ENCODE measurements around the gene ZNF775. TPM values are rescaled to one million over a fixed set of nuclear protein-coding genes. Genes with fewer than 3 reads are reported as not detected.

ZNF775 gene
- total RNA-seq, 1 donor from 2014 or later = 3.4 TPM

GRCh38 chr7:150365673-150366398 lies 13.3 kb upstream of the ZNF775 start:
- DNase-seq (ENCODE audit: low spot score) = no peak
- intact Hi-C loops (cut with DNase I) = no loop called here

GRCh38 chr7:150367677-150368095 lies 11.4 kb upstream of the ZNF775 start:
- no peak for DNase-seq (ENCODE audit: low spot score)
- intact Hi-C loops (cut with DNase I) = loop anchor here (1.0 kb wide), 1 partner anchor 38 kb away; a partner anchor contains a TSS

GRCh38 chr7:150368096-150368883 lies 10.8 kb upstream of the ZNF775 start, which contains the start of gene REPIN1:
TSS of gene REPIN1 (plus strand) at chr7:150368822. CDS start at chr7:150369712, 890 bp downstream.
- intact Hi-C loops (cut with DNase I) = loop anchor here (1.0 kb wide), 1 partner anchor 37 kb away; a partner anchor contains a TSS
- DNase-seq (ENCODE audit: low spot score) = peak; percentile 96

DNA sequence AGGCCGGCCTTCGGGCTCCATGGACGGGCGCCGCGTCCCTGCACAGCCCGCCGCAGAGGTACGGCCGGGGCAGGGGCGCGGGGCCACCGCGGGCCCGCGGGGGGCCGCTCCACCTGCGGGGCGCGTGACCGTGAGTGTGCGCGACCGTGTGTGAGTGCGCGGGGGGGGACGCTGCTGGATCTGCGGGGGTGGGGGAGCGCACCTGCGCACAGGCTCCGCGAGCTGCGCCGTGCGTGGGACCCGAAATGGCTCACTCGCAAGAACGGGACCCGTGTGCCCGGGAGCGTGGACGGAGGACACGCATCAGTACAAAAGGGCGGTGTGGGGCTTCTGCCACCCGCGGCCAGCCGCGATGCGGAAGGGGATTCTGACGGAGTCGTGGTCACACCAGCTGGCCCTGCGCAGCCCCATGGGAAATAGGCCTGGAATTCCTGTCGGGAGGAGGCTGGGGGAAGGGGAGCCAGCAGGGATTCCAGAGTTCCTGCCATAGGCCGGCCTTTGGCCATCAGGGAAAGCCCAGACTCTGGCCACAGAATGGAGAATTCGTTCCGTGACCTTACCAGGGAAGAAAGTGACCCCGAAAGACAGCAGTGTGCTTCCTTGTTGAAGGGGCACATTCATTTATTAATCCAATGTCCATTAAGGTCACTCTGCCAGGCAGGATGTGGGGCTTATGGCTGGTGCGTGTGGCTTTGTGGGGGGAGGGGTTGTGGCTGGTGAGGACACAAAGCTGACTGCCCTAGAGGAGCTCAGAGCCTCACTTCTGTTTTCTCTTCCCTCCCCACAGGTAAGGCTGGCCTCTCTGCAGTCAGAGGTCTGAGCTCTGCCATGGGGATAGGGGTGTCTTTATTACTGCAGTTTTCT lies 10.0 kb upstream of the ZNF775 start:
- intact Hi-C loops (cut with DNase I) = loop anchor here (1.0 kb wide), 1 partner anchor 36 kb away; a partner anchor contains a TSS
- peak; percentile 86 for DNase-seq (ENCODE audit: low spot score)

GRCh38 chr7:150369748-150370501 lies 9.2 kb upstream of the ZNF775 start:
- intact Hi-C loops (cut with DNase I) = no loop called here
- DNase-seq (ENCODE audit: low spot score) = no peak

GRCh38 chr7:150370612-150371071 lies 8.5 kb upstream of the ZNF775 start:
- no peak for DNase-seq (ENCODE audit: low spot score)
- intact Hi-C loops (cut with DNase I) = no loop called here

GRCh38 chr7:150371131-150371995 lies 7.8 kb upstream of the ZNF775 start:
- DNase-seq (ENCODE audit: low spot score) = no peak
- intact Hi-C loops (cut with DNase I) = no loop called here

DNA sequence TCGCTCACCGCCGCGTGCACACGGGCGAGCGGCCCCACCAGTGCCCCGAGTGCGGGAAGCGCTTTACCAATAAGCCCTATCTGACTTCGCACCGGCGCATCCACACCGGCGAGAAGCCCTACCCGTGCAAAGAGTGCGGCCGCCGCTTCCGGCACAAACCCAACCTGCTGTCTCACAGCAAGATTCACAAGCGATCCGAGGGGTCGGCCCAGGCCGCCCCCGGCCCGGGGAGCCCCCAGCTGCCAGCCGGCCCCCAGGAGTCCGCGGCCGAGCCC lies 7.2 kb upstream of the ZNF775 start:
- intact Hi-C loops (cut with DNase I) = no loop called here
- no peak for DNase-seq (ENCODE audit: low spot score)

DNA sequence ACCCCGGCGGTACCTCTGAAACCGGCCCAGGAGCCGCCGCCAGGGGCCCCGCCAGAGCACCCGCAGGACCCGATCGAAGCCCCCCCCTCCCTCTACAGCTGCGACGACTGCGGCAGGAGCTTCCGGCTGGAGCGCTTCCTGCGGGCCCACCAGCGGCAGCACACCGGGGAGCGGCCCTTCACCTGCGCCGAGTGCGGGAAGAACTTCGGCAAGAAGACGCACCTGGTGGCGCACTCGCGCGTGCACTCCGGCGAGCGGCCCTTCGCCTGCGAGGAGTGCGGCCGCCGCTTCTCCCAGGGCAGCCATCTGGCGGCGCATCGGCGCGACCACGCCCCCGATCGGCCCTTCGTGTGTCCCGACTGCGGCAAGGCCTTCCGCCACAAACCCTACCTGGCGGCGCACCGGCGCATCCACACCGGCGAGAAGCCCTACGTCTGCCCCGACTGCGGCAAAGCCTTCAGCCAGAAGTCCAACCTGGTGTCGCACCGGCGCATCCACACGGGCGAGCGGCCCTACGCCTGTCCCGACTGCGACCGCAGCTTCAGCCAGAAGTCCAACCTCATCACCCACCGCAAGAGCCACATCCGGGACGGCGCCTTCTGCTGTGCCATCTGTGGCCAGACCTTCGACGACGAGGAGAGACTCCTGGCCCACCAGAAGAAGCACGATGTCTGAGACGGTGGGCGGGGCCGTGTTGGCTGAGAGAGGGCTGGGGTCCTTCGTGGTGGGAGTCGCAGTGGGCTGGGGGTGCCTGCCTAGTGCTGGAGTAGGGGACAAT lies 6.7 kb upstream of the ZNF775 start:
- DNase-seq (ENCODE audit: low spot score) = no peak
- intact Hi-C loops (cut with DNase I) = no loop called here

DNA sequence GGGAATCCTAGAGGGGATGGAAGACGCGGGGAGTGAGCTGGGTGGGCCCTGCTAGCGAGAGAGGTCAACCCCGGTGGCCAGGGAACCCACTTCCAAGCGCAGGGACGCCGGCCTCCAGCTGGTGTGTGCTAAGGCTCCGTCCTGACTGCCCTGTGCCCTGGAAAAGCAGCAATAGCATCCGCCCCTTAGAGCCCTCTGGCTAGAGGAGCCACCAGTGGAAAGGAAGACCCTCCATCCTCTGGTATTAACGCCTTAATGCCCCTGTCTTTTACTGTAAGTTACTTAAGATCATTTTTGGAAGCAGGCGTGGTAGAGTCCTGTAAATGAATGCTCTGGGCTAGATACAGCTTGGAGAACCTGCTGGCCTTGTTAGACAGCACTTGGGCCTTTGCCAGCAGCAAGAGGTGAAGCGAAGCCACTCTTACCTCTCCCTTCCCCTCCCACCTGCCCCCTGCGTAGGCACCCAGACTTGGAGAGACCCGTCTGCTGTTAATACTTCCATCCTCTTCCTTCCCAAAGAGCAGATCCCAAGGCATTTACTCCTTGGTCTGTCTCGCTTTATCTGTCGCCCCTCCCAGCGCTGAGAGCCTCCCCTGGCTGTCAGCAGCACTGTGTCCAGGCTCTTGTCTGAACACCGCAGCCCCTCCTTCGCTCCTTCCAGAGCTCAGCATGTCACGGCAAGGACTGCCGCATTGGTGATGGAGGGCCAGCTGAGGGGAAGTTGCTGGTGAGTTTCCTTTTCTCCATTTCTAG lies 5.9 kb upstream of the ZNF775 start:
- no peak for DNase-seq (ENCODE audit: low spot score)
- intact Hi-C loops (cut with DNase I) = no loop called here

- DNase-seq (ENCODE audit: low spot score) = no peak
- intact Hi-C loops (cut with DNase I) = no loop called here
Observed at GRCh38 chr7:150374026-150374425, 5.1 kb upstream of the ZNF775 start.

DNA sequence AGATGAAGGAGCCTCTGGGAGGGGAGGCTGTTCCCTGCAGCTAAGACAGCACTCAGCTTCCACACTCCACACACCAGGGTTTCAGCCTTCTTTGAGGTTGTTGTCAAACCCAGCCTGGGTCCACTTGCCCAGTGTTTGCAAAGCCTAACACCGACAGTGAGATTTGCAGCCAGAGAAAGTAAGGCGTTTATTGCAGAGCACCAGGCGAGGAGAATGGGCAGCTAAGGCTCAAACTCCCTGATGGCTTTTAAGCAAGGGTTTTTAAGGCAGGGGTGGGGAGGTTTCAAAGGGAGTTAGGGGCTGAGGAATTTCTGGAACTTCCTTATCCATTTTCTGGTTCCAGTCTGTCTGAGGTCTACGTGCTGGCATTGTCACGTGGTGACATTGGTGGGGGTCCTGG lies 4.7 kb upstream of the ZNF775 start:
- intact Hi-C loops (cut with DNase I) = no loop called here
- no peak for DNase-seq (ENCODE audit: low spot score)

DNA sequence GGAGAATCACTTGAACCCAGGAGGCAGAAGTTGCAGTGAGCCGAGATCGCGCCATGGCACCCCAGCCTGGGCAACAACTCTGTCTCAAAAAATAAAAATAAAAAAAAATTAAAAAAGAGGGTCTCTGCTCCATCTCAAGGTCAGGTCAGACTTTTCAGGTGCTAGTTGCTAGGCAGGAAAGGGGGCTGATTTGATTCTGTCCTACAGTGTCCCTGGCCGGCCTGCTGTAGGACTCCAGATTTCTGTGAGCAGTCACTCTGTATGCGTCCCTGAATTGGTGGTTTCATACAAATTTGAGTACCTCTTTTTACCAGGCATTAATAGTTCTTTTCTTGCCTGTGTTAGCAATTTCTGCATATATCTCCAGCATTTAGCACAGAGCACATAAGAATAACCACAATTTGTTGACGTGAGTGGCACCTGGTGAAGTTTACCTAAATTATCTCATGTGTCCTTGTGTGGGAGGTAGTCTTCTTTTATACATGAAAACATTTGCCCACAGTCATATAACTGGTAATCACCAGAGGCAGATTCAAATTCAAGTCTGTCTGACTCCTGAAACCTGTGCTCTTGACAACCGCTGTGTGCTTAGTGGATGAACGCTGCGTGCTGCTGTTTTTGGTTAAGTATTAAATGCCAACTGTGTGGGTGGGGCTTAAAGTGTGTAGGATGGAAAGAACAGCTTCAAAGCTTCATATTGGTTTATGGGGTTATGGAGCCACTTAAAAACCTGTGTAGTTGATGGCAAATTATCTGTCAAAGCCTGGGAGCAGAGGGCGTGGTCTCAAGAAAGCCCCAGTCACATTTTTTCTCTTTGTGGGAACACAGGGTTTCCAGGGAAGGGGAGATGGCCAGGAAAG lies 3.2 kb upstream of the ZNF775 start:
- no peak for DNase-seq (ENCODE audit: low spot score)

DNA sequence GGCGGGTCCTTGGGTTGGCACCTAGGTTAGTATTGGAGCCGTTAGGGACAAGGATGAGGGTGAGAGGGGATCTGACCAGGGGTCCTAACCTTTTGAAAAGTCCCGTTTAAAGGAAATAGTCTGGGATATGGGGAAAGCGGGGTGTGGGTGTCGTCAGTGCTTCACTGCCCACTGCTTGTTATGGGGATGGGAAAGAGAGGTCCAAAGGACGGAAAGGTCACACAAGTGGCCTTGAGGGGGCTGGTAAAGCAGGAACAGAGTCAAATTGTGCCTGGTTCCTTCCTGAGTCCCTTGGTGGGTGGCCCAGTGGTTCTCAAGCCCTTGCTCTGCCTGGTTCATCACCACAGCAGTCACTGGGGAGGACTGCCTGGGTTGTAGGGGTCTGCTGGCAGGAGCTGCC lies 2.6 kb upstream of the ZNF775 start:
- DNase-seq (ENCODE audit: low spot score) = no peak
- intact Hi-C loops (cut with DNase I) = no loop called here

More for the DNA sequence above, 3.2 kb upstream of the ZNF775 start:
- intact Hi-C loops (cut with DNase I) = no loop called here

DNA sequence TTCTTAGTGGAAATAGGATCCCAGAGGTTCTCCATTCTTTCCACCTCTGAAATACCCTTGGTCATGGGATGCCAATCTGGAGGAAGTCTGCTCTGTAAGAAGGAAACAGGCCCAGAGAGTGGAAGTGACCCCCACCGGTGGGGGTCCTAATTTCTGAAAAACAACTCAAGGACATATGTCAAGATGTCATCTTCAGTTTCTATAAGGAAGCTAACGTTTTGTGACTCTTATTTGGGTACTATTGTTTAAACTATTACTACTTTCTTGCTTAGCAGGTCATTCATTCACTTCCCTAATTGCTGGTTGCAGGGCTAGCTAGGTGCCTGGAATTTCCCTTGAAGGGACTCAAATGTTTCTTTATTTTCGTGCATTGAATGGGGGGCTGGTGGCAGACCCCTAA lies 1.9 kb upstream of the ZNF775 start:
- intact Hi-C loops (cut with DNase I) = no loop called here
- DNase-seq (ENCODE audit: low spot score) = no peak

GRCh38 chr7:150377635-150378034 lies 1.5 kb upstream of the ZNF775 start:
- intact Hi-C loops (cut with DNase I) = no loop called here
- no peak for DNase-seq (ENCODE audit: low spot score)

Data from cardiac septum (tissue), 1 donor.